Measurements from ENCODE around the gene TAB3. TPM values are rescaled to one million over a fixed set of nuclear protein-coding genes. Genes with fewer than 3 reads are reported as not detected.

Gene TAB3
- total and polyA plus RNA-seq, 9 of the 15 experiments (the other 6 are each of a cell fraction or from before 2014, with no cell fraction given): 2.4 to 31.1 (median 15.5) TPM

GRCh38 chrX:30930679-30931078 is 41.6 kb upstream of the TAB3 start:
- Histone ChIP-seq H3K36me3 (ENCODE audit: control insufficient read depth, insufficient read depth, low read length) (no peaks in the 10 kb centered on the region), H4K20me1 (replicated peaks; ENCODE audit: control insufficient read depth, insufficient read depth, low read length) (no peaks in the 10 kb centered on the region), H3K4me1 (replicated peaks in 1 of 2; ENCODE audit: control insufficient read depth in 2 of 2, insufficient read depth in 2 of 2, low read length in 2 of 2) (no peaks in the 10 kb centered on the region; a peak in 1 of 5 replicates), H3K27ac (ENCODE audit: extremely low read depth, low read depth, low read length) (no peak overlapping the region), H3K9me1 (ENCODE audit: control insufficient read depth, insufficient read depth, low read length) (no peaks in the 10 kb centered on the region), H3K79me2 (ENCODE audit: control insufficient read depth, insufficient read depth, low read length) (no peaks in the 10 kb centered on the region), H3K9ac (ENCODE audit: insufficient read depth in 1 of 2, low read depth in 2 of 2, low read length in 2 of 2) (no peak overlapping the region), H2AFZ (ENCODE audit: low read depth, low read length) (no peak overlapping the region), H3K27me3 (ENCODE audit: control insufficient read depth in 2 of 2, insufficient read depth in 2 of 2, low read length in 2 of 2) (no peaks in the 10 kb centered on the region; a peak in 1 of 5 replicates), H3K4me3 (no peak overlapping the region), H3K9me3 (replicated peaks; ENCODE audit: control insufficient read depth, insufficient read depth, low read depth, low read length) (no peaks in the 10 kb centered on the region), H3K4me2 (ENCODE audit: insufficient read depth, low read length) (no peak overlapping the region)
- ChIA-PET POLR2A (no interaction called here), CTCF (ENCODE audit: low intra/inter-chr PET ratio) (no interaction called here)
- no peak for FAIRE-seq
- intact Hi-C loops (cut with micrococcal nuclease): no loop called here
- in situ Hi-C loops (cut with MboI): no loop called here
- no peak for ATAC-seq
- no TSS peak for BruUV-seq (replicated peaks)
- TF ChIP-seq ZNF655 (CRISPR knock-in tag; IDR thresholded peaks at IDR 0.05) (no peak), KAT7 (CRISPR knock-in tag; IDR thresholded peaks at IDR 0.05; ENCODE audit: borderline replicate concordance) (no peak), NUFIP1 (IDR thresholded peaks at IDR 0.05; ENCODE audit: partially characterized antibody) (no peak), TCF7 (IDR thresholded peaks at IDR 0.05; ENCODE audit: borderline replicate concordance) (no peak), ATF1 (CRISPR knock-in tag; IDR thresholded peaks at IDR 0.05) (no peak), ATF1 (tag; IDR thresholded peaks at IDR 0.05) (no peak), SRSF9 (IDR thresholded peaks at IDR 0.05; ENCODE audit: borderline replicate concordance, low read depth, low read length) (no peak), ZBTB2 (IDR thresholded peaks at IDR 0.05) (no peak), RBM34 (IDR thresholded peaks at IDR 0.05; ENCODE audit: borderline replicate concordance, insufficient read depth, low read length) (no peak), ZNF143 (CRISPR knock-in tag; IDR thresholded peaks at IDR 0.05) (no peak), IFI16 (CRISPR knock-in tag; IDR thresholded peaks at IDR 0.05) (no peak), CXXC5 (CRISPR knock-in tag; IDR thresholded peaks at IDR 0.05) (no peak), GATA2 (CRISPR knock-in tag; IDR thresholded peaks at IDR 0.05) (no peak), NFIX (CRISPR knock-in tag; IDR thresholded peaks at IDR 0.05; ENCODE audit: low read depth) (no peak), SMAD2 (IDR thresholded peaks at IDR 0.05; ENCODE audit: low read depth, low read length) (no peak), HSF4 (CRISPR knock-in tag; IDR thresholded peaks at IDR 0.05; ENCODE audit: borderline replicate concordance) (no peak), ZEB2 (IDR thresholded peaks at IDR 0.05) (no peak), TSC22D4 (tag; IDR thresholded peaks at IDR 0.05) (no peak), BHLHE40 (IDR thresholded peaks at IDR 0.05; ENCODE audit: low read length) (no peak)
- TF ChIP-seq, protein P1, sequence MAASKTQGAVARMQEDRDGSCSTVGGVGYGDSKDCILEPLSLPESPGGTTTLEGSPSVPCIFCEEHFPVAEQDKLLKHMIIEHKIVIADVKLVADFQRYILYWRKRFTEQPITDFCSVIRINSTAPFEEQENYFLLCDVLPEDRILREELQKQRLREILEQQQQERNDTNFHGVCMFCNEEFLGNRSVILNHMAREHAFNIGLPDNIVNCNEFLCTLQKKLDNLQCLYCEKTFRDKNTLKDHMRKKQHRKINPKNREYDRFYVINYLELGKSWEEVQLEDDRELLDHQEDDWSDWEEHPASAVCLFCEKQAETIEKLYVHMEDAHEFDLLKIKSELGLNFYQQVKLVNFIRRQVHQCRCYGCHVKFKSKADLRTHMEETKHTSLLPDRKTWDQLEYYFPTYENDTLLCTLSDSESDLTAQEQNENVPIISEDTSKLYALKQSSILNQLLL (CRISPR knock-in tag; IDR thresholded peaks at IDR 0.05; ENCODE audit: borderline replicate concordance): no peak
- 34% methylated on average over 6 of the region's 6 CpGs for WGBS (ENCODE audit: insufficient coverage, low coverage, missing lambda C conversion rate)
- DNase-seq (ENCODE audit: extremely low read depth in 1 of 4, low spot score in 3 of 4): no peak
